B cell (primary cell): ENCODE data around the gene FAM53B. TPM values are rescaled to one million over a fixed set of nuclear protein-coding genes. Genes with fewer than 3 reads are reported as not detected.

ENCODE experiments used
- ATAC-seq: fragments of 200-7000 bp; cut with Tn5 transposase; one replicate; pipeline ENCODE4 v1.10.0; 2021; ENCODE audit warnings: low read depth, mild to moderate bottlenecking, moderate number of reproducible peaks, moderate library complexity
- CTCF ChIA-PET: fragments of 350-600 bp; sonication (Branson Sonifier 250); formaldehyde crosslinking; loops from one replicate; lab custom pipeline; 2021; ENCODE audit warnings: antibody characterized with exemption, inconsistent platforms; lab: Charles Lee
- POLR2A ChIA-PET: fragments of 350-600 bp; sonication (Branson Sonifier 250); formaldehyde crosslinking; loops from one replicate; lab custom pipeline; 2021; ENCODE audit warnings: antibody characterized with exemption; lab: Charles Lee
- DNase-seq: peaks from one replicate; pipeline ENCODE4 v3.0.0; 2013
- H2AFZ ChIP-seq: 2 replicates; pipeline ENCODE4 v1.6.1; 2012; ENCODE audit warnings: mild to moderate bottlenecking, low read depth, low read length; ENCODE audit not compliant: insufficient read depth, poor library complexity, severe bottlenecking
- H3K27ac ChIP-seq, 2 donors: 1 replicate in 1 of 2; 2 replicates in 1 of 2; pipeline ENCODE4 v1.5.1; 2012 to 2013; ENCODE audit warnings: low read length in 2 of 2, mild to moderate bottlenecking in 2 of 2, moderate library complexity in 1 of 2
- H3K27me3 ChIP-seq, 4 experiments: fragments of 200-600 bp in 1 of 4; sonication (generic) in 1 of 4; replicated peaks in 1 of 4; 1 replicate in 2 of 4; 2 replicates in 2 of 4; pipeline versions ENCODE4 v1.6.1 to v1.7.0; 2013 to 2016; ENCODE audit warnings: low read length in 3 of 4, mild to moderate bottlenecking in 2 of 4, mixed read lengths in 1 of 4, moderate library complexity in 1 of 4; ENCODE audit not compliant: insufficient read depth in 4 of 4, control insufficient read depth in 3 of 4; ENCODE audit errors: control extremely low read depth in 1 of 4
- H3K36me3 ChIP-seq, 2 experiments: replicated peaks in 1 of 2; 1 replicate in 1 of 2; 2 replicates in 1 of 2; pipeline versions ENCODE4 v1.6.1 to v1.7.1; 2013; ENCODE audit warnings: low read length in 1 of 2; ENCODE audit not compliant: insufficient read depth in 2 of 2, control insufficient read depth in 1 of 2; ENCODE audit errors: control extremely low read depth in 1 of 2, extremely low read depth in 1 of 2
- H3K4me1 ChIP-seq, 2 donors: fragments of 200-600 bp in 1 of 2; sonication (generic) in 1 of 2; 1 replicate in 1 of 2; 2 replicates in 1 of 2; pipeline versions ENCODE4 v1.5.1 to v1.6.1; 2013 to 2017; ENCODE audit warnings: low read length in 2 of 2; ENCODE audit not compliant: control insufficient read depth in 2 of 2, insufficient read depth in 2 of 2
- H3K4me2 ChIP-seq: replicated peaks from 2 replicates; pipeline ENCODE3; 2012; ENCODE audit warnings: mild to moderate bottlenecking, low read depth, low read length; ENCODE audit not compliant: poor library complexity, severe bottlenecking
- H3K4me3 ChIP-seq, 5 experiments: fragments of 200-600 bp in 1 of 5; sonication (generic) in 1 of 5; 1 replicate in 3 of 5; 2 replicates in 2 of 5; pipeline versions ENCODE4 v1.5.1 to v1.7.0; 2011 to 2016; ENCODE audit warnings: low read length in 4 of 5, mild to moderate bottlenecking in 4 of 5, low read depth in 2 of 5, control low read depth in 1 of 5, moderate library complexity in 1 of 5; ENCODE audit not compliant: insufficient read depth in 1 of 5; ENCODE audit errors: control extremely low read depth in 1 of 5, extremely low read depth in 1 of 5
- H3K79me2 ChIP-seq: fragments of 200-600 bp; sonication (generic); one replicate; pipeline ENCODE4 v1.6.0; 2016; ENCODE audit warnings: low read length; ENCODE audit not compliant: control insufficient read depth, insufficient read depth
- H3K9ac ChIP-seq: fragments of 200-600 bp; sonication (generic); 2 replicates; pipeline ENCODE4 v1.6.1; 2017; ENCODE audit warnings: mild to moderate bottlenecking, low read length, moderate library complexity
- H3K9me3 ChIP-seq, 3 donors: one replicate each; pipeline versions ENCODE4 v1.6.1 to v1.7.1; 2013; ENCODE audit warnings: low read length in 2 of 3; ENCODE audit not compliant: control insufficient read depth in 2 of 3, insufficient read depth in 1 of 3; ENCODE audit errors: control extremely low read depth in 1 of 3
- H4K20me1 ChIP-seq: 2 replicates; pipeline ENCODE4 v1.6.0; 2012; ENCODE audit warnings: mild to moderate bottlenecking, low read length; ENCODE audit not compliant: insufficient read depth, control insufficient read depth, poor library complexity, severe bottlenecking
- H3K27ac Mint-ChIP-seq: one replicate; pipeline ENCODE4 v1.8.0; 2021; ENCODE audit warnings: mixed read lengths
- H3K27me3 Mint-ChIP-seq: one replicate; pipeline ENCODE4 v1.8.0; 2021; ENCODE audit warnings: mixed read lengths
- H3K4me1 Mint-ChIP-seq: one replicate; pipeline ENCODE4 v1.8.0; 2021; ENCODE audit warnings: mixed read lengths
- H3K4me3 Mint-ChIP-seq: one replicate; pipeline ENCODE4 v1.8.0; 2021; ENCODE audit warnings: mixed read lengths
- H3K9me3 Mint-ChIP-seq: one replicate; pipeline ENCODE4 v1.8.0; 2022; ENCODE audit warnings: mixed read lengths; ENCODE audit not compliant: insufficient read depth
- EZH2 ChIP-seq: IDR thresholded peaks from 2 replicates; pipeline ENCODE4 v1.6.1; 2012; ENCODE audit warnings: borderline replicate concordance, low read depth, mild to moderate bottlenecking, moderate library complexity, low read length; ENCODE audit not compliant: insufficient read depth, poor library complexity, severe bottlenecking
- WGBS: methylation state at CpG from one replicate; pipeline ENCODE4 v1.1.5; 2013; ENCODE audit warnings: missing lambda C conversion rate; ENCODE audit not compliant: insufficient coverage; 5-methylcytosine and 5-hydroxymethylcytosine counted together
- intact Hi-C: fragments of 100-400 bp; cut with micrococcal nuclease; formaldehyde crosslinking; loops from one replicate; pipeline ENCODE4 v1.10.0; 2022
- polyA plus RNA-seq: library from polyadenylated mRNA; depleted of rRNA; stranded (reverse); fragments of >200 nt; gene quantifications from 2 replicates; pipeline ENCODE4 v1.2.3, GENCODE V29; 2012
- total RNA-seq, 2 donors: library from RNA; stranded (reverse); fragments of 120-200 nt in 1 of 2; gene quantifications; 1 replicate in 1 of 2; 2 replicates in 1 of 2; pipeline versions ENCODE4 v1.2.3 to v1.2.4, GENCODE V29; 2013 to 2022
- TF ChIP-seq, protein P1 (sequence below): fragments of 200-600 bp; IDR thresholded peaks from one replicate; pipeline ENCODE4 v1.8.0; 2022; ENCODE audit warnings: antibody characterized with exemption, mild to moderate bottlenecking

FAM53B gene
- total and polyA plus RNA-seq, 2 donors (not counting 1 experiment from before 2014, with no cell fraction given), result 51.2 to 186 TPM

DNA sequence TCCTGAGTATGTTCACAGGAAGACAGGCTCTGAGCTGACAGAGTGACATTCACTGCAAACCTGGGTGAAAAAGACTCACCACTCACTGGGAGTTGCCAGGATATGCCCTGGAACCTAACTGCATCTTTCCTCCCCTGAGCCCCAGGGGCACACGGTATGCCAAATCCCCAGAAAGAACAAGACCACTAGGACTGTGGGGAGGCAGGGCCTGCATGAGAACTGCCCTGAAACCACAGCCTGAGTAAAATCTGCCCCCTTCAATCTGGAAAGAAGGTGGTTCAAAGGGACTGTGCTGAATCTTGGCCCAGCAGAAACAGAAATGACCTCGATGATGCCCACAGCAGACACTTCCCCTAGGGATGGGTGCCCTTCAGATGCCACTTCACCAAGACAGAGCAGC is 6.5 kb downstream of the FAM53B start:
- H3K9ac ChIP-seq, result peak overlapping the region; percentile 4
- H3K4me3 ChIP-seq, result no peak overlapping the region
- peaks cover 100% of the 10 kb centered on the region for H3K79me2 ChIP-seq

GRCh38 chr10:124737221-124737620 is 7.0 kb downstream of the FAM53B start:
- DNase-seq, result no peak

More for the DNA sequence above, 6.5 kb downstream of the FAM53B start:
- intact Hi-C loops, result no loop called here
- H2AFZ ChIP-seq, result no peak overlapping the region
- peak overlapping the region; percentile 73 for H3K27ac Mint-ChIP-seq
- H3K27me3 Mint-ChIP-seq, result no peaks in the 10 kb centered on the region
- peaks cover 88 to 99% of the 10 kb centered on the region in 2 donors for H3K4me1 ChIP-seq
- peaks cover 70% of the 10 kb centered on the region for H4K20me1 ChIP-seq
- peak overlapping the region; percentile 1 to 98 for H3K27ac ChIP-seq
- no peaks in the 10 kb centered on the region for H3K27me3 ChIP-seq
- peak overlapping the region; percentile 66 for H3K4me3 Mint-ChIP-seq
- TF ChIP-seq EZH2, result no peak
- TF ChIP-seq, protein P1, sequence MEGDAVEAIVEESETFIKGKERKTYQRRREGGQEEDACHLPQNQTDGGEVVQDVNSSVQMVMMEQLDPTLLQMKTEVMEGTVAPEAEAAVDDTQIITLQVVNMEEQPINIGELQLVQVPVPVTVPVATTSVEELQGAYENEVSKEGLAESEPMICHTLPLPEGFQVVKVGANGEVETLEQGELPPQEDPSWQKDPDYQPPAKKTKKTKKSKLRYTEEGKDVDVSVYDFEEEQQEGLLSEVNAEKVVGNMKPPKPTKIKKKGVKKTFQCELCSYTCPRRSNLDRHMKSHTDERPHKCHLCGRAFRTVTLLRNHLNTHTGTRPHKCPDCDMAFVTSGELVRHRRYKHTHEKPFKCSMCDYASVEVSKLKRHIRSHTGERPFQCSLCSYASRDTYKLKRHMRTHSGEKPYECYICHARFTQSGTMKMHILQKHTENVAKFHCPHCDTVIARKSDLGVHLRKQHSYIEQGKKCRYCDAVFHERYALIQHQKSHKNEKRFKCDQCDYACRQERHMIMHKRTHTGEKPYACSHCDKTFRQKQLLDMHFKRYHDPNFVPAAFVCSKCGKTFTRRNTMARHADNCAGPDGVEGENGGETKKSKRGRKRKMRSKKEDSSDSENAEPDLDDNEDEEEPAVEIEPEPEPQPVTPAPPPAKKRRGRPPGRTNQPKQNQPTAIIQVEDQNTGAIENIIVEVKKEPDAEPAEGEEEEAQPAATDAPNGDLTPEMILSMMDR, result no peak
- H3K4me1 Mint-ChIP-seq, result peaks cover 99% of the 10 kb centered on the region
- peaks cover 0 to 20% of the 10 kb centered on the region in 2 experiments for H3K36me3 ChIP-seq
- ChIA-PET CTCF (interaction anchor here (1.9 to 7.9 kb wide), 2 partner anchors 13 to 197 kb away, joined by 5 to 353 read pairs; no protein-coding TSS in a partner anchor), POLR2A (no interaction called here)
- H3K4me2 ChIP-seq, result peak overlapping the region; percentile 90
- ATAC-seq (no peak), DNase-seq (no peak)
- WGBS, result 63% methylated on average over 2 of the region's 2 CpGs
- no peaks in the 10 kb centered on the region for H3K9me3 Mint-ChIP-seq
- no peaks in the 10 kb centered on the region for H3K9me3 ChIP-seq

More at GRCh38 chr10:124737221-124737620, 7.0 kb downstream of the FAM53B start:
- no peaks in the 10 kb centered on the region for H3K9me3 Mint-ChIP-seq
- TF ChIP-seq EZH2, result no peak
- TF ChIP-seq, protein P1, result no peak
- H3K4me1 Mint-ChIP-seq, result peaks cover 97% of the 10 kb centered on the region
- CTCF ChIA-PET, result interaction anchor here (0.8 to 7.9 kb wide), 4 partner anchors 13 to 205 kb away, joined by 3 to 353 read pairs (median 4); no protein-coding TSS in a partner anchor
- WGBS, result 48% methylated on average over 5 of the region's 7 CpGs
- Histone ChIP-seq H3K36me3 (peaks cover 0 to 23% of the 10 kb centered on the region in 2 experiments), H3K4me1 (peaks cover 93 to 100% of the 10 kb centered on the region in 2 donors), H3K27me3 (no peaks in the 10 kb centered on the region), H3K9ac (peak overlapping the region; percentile 4), H3K4me2 (peak overlapping the region; percentile 90), H2AFZ (no peak overlapping the region), H4K20me1 (peaks cover 65% of the 10 kb centered on the region), H3K79me2 (peaks cover 100% of the 10 kb centered on the region), H3K9me3 (no peaks in the 10 kb centered on the region), H3K27ac (peak overlapping the region; percentile 1 to 98), H3K4me3 (no peak overlapping the region)
- no peaks in the 10 kb centered on the region for H3K27me3 Mint-ChIP-seq
- intact Hi-C loops, result no loop called here
- H3K27ac Mint-ChIP-seq, result peak overlapping the region; percentile 73
- peak overlapping the region; percentile 66 for H3K4me3 Mint-ChIP-seq
- no peak for ATAC-seq
- POLR2A ChIA-PET, result interaction anchor here (0.6 kb wide), 1 partner anchor 69 kb away, joined by 3 read pairs; no protein-coding TSS in a partner anchor
